GM21825 (cell line): ENCODE data around the gene PRRT3.
"Not testable (repeated sequence)": the region's sequence is repeated elsewhere in the genome, so short reads cannot be mapped to it uniquely, and the experiment has no call there.

Source experiments
- ATAC-seq: cut with Tn5 transposase; IDR thresholded peaks from one replicate; pipeline ENCODE4 v1.9.1; 2021; ENCODE audit warnings: mild to moderate bottlenecking, moderate library complexity; ENCODE audit not compliant: unreplicated experiment

Gene PRRT3

DNA sequence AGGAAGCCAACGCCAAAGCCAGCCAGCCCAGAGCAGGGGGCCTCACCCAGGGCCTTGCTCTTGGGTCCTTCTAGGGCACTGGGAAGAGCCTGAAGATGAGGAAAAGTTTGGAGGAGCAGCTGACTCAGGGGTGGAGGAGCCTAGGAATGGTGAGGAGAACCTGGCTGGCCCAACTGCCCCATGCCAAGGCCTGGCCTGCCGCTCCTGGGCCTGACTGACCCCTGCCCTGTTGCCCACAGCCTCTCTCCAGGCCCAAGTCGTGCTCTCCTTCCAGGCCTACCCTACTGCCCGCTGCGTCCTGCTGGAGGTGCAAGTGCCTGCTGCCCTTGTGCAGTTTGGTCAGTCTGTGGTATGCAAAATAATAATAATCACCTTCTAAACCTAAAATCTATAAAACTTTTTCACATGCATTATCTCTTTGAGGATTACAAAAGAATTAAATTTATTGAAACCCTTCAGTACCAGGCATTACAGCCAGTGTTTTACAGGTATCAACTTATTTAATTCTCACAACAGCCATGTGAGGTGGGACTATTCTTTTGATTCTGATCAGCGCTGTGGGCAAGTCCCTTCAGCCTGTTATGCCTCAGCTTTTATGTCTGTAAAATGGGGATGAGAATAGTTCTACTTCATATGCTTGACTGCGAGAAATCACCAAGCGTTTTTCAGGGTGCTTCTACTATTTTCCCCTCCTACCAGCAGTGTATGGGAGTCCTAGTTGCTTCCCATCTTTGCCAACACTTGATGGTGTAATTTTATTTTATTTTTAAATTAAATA, 33.8 kb downstream of the PRRT3 start:
- no peak for ATAC-seq

DNA sequence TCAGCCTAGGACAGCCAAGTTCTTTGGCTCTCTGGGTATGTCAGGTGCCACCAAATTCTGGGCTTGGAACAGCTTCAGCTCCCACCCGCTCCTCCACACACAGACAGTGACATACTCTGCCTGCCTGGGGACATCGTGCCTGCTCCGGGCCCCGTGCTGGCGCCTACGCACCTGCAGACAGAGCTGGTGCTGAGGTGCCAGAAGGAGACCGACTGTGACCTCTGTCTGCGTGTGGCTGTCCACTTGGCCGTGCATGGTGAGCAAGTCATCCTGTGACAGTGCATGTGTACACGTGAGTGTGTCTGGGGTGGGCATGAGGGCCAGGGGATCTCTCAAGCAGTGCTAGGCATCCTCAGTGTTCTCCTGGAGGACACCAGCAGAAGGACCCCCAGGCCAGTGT, 34.4 kb downstream of the PRRT3 start:
- ATAC-seq = no peak

DNA sequence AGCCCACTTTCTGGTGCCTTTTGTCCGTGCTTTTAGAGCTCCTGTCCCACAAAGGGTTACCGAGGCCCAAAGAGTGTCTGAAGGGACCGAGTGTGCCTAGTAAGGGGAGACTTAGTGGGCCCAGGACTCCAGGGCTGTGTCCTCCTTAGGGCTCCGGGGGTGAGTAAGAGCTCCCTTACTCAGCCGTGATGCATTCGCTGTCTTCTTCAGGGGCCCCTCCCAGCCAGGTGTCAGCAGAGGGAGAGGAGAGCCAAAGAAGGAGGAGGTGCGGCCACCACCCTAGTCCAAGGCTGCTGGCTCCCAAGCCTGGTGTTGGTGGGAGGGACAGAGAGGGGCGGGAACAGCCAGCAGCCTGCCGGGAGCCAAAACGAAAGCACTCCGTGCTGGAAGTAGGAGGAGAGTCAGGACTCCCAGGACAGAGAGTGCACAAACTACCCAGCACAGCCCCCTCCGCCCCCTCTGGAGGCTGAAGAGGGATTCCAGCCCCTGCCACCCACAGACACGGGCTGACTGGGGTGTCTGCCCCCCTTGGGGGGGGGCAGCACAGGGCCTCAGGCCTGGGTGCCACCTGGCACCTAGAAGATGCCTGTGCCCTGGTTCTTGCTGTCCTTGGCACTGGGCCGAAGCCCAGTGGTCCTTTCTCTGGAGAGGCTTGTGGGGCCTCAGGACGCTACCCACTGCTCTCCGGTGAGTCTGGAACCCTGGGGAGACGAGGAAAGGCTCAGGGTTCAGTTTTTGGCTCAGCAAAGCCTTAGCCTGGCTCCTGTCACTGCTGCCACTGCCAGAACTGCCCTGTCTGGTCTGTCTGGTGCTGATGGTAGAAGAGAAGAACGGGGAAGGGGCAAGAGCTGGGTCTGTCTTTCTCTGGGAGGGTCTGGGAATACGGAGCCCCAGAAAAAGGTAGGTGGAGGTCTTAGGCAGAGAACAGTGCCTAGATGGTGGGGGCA, 35.2 kb downstream of the PRRT3 start, which contains the start of gene IL17RC:
Gene IL17RC (plus strand): TSS at position 365 of the 947 bp plus-strand sequence. CDS start 218 bp downstream, at position 583.
- ATAC-seq = no peak

DNA sequence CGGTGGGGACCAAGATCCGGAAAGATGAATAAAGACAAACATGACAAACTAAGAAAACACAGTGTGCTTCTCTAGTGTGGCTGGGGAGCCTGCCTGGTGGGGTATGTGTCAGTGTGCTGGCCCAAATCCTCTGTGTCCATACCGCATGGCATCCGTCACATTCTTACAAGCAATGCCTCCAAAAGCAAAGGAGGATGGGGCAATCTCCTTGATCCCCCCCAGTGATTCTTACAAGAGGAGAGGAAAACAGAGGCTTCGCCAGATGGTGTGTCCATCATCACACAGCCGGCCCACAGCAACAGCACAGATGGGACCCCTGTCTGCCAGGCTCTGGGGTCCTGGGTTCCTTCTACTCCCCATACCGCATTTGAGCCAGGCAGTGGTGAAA, 35.9 kb downstream of the PRRT3 start:
- no peak for ATAC-seq

DNA sequence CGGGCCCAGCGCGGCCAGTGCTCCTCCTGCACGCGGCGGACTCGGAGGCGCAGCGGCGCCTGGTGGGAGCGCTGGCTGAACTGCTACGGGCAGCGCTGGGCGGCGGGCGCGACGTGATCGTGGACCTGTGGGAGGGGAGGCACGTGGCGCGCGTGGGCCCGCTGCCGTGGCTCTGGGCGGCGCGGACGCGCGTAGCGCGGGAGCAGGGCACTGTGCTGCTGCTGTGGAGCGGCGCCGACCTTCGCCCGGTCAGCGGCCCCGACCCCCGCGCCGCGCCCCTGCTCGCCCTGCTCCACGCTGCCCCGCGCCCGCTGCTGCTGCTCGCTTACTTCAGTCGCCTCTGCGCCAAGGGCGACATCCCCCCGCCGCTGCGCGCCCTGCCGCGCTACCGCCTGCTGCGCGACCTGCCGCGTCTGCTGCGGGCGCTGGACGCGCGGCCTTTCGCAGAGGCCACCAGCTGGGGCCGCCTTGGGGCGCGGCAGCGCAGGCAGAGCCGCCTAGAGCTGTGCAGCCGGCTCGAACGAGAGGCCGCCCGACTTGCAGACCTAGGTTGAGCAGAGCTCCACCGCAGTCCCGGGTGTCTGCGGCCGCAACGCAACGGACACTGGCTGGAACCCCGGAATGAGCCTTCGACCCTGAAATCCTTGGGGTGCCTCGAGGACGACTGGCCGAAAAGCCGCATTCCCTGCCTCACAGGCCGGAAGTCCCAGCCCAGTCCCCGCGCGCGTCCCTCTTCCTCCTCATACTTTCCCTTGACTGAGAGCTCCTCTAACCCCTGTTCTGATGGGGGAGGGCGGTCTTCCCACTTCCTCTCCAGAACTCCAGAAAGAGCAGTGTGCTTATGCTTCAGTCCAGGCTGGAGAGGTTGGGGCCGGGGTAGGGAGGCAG, 36.7 kb downstream of the PRRT3 start:
- ATAC-seq = no peak

DNA sequence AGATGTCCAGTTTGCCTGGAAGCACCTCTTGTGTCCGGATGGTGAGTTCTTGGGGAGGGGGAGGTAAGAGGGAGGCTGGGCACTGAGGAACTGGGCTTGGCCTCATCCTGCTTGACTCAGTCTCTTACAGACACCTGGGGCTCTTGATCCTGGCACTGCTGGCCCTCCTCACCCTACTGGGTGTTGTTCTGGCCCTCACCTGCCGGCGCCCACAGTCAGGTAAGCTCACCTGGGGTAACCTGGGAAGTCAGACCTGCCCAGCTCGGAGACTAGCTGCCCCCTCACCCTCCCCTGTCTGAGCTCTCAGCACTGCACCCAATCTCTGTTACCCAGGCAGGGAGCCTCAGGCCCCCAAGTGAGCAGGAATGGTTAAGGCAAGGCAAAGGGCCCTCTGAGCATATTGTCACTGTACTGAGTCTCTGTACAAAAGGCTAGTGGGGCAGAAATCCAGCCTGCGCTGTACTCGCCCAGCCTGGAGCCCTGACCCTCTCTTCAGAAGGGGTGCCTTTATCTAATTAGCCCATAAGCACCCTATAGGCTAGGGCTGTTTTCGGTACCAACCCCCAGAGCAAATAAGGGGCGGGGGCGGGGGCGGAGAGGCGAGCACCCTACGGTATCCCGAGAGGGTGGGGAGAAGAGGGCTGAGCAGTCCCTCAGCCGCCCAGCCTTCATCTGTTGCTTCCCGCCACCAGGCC, 37.5 kb downstream of the PRRT3 start:
- ATAC-seq = no peak

DNA sequence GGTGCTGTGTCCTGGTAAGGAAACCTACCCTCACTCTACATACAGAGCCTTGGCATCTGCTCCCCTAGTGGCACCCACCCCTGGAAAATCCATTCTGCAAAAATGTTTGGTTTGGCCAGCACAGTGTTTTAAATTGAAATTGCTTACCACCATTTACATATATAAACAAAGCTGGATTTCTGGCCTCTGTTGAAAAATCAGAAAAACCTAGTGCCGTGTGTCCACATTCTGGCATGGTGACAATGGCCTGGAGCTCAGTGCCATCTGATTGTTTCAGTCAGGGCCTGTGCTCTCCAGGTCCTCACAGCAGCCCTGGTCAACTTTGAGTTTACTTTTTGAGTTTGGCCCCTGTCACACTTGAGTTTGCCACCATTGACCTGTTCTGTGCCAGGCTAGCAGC, 38.2 kb downstream of the PRRT3 start:
- no peak for ATAC-seq

DNA sequence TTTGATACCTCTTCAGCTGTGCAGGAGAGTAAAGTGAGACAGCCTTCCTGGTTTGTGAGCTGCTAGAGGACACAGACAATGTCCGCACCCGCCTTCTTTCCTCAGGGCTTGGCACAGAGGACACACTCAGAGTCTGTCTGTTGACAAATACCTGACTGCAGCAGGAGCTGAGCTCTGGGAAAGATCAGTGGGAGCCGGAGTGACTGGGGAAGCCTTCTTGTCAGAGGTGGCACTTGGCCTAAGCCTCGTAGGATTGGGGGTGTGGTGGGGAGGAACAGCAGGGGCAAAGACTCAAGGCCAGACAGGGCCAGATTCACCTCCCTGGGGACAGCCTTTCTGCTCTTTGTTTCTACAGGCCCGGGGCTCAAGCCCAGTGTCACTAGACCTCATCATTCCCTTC, 38.6 kb downstream of the PRRT3 start:
- no peak for ATAC-seq

DNA sequence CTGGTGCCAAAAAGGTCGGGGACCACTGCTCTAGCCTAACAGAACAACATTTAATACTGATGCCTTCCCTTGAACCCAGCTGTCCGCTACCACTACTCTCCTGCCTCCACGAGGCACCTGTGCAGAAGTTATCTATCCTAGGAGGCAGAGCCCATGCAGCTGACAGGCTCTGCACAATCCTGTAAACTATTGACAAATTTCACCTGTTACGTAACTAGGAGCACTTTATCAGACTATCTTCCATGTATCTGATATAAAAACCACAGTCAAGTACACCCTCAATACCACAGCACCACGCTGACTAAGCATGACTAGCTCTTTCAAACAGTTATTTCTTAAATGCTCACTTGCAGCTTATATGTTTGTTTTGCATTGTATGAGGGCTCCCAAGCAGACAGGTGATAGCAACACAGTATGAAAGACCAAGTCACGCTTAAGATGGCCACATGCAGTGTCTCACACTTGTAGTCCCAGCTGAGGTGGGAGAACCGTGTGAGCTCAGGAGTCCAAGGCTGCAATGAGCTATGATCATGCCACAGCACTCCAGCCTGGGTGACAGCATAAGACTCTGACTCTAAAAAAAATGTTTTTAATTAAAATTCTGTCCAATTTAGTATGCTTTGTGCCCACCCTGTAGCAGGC, 39.8 kb downstream of the PRRT3 start:
- no peak for ATAC-seq

DNA sequence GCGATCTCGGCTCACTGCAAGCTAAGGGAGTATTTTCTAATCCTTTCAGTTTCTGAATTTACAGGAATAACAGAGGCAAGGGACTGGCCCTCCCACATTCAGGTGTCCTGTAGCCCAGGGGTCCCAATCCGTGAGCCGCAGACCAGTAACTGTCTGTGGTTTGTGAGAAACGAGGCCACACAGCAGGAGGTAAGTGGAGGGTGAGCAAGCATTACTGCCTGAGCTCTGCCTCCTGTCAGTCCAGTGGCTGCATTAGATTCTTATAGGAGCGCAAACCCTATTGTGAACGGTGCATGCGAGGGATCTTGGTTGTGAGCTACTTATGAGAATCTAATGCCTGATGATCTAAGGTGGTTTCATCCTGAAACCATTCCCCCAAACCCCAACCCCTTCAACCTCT, 40.3 kb downstream of the PRRT3 start:
- ATAC-seq = no peak

DNA sequence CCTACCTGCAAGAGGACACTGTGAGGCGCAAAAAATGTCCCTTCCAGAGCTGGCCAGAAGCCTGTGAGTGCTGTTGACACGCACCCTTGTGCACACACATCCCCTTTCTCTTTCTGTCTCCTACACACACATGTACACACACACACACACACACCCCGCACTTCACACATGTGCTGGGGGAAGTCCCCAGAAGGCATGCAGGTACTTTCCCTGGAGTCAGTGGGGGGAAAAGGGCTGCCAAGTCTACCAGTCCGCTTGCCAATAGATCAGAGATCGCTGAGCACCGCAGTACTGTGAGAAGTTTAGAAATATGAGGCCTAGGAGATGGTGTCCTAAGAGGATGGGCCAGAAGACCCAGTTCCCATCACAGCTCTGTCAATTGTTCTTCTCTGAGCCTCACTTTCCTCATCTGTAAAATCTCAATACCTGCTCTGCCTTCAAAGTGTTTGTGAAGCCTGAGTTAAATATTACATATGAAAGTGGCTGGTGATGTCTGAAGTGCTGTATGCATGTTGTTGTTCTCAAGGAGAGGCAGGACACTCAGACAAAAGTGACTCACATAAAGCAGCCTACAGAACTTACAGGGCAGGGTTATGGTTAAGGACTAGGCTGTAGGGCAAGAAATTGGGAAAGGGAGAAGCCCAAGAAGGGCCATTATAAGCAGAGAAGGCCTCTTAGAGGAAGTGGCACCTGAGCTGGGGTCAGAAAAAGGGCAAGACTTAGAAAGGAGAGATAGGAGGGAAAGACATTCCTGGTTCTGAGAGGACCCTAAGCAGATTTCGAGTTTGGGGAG, 42.8 kb downstream of the PRRT3 start:
- no peak for ATAC-seq

DNA sequence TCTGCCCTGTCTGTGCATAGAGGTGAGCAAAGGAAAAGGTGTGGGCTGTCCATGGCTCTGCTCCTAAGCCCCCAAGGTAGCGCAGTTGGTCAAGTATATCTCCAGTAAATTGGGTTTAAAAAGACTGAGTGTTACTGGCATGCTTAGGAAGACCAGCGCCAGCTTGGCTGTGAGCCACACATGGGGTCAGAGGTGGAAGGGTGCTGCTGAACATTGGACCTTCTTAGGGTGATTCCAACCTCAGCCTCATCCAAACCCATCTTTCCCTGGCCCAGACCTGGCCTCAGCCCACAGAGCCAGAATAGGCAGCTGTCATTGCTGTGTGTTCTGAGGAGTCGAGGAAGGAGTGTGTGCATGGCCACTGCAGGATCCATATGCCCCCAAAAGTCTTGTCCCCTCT, 43.9 kb downstream of the PRRT3 start:
- no peak for ATAC-seq

DNA sequence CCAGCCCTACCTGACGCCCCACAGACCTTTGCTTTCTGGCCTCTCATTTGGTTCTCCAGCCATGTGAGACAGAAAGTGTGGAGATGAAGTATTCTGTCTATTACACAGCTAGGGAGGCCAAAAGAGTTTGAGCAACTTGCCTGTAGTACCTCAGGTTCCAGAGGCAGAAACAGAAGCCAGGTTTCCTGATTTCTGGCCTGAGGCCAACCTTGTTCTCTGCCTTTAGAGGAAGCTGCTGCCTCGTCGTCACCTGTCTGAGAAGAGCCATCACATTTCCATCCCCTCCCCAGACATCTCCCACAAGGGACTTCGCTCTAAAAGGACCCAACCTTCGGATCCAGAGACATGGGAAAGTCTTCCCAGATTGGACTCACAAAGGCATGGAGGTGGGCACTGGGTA, 45.7 kb downstream of the PRRT3 start:
- ATAC-seq = no peak

DNA sequence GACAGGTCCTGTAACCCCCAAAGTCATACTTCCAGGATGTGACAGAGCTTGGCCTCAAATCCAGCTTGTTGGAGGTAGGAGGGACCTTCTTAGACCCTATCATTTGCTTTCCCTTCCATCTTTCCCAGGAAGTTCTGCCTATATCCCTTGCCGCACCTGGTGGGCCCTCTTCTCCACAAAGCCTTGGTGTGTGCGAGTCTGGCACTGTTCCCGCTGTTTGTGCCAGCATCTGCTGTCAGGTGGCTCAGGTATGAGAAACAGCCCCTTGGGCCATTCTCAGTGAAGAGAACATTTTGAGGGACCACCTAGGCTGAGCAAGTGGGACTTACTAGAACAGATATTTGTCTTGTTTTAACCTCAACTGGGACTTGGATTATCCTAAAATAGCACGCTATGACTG, 48.3 kb downstream of the PRRT3 start:
- no peak for ATAC-seq

DNA sequence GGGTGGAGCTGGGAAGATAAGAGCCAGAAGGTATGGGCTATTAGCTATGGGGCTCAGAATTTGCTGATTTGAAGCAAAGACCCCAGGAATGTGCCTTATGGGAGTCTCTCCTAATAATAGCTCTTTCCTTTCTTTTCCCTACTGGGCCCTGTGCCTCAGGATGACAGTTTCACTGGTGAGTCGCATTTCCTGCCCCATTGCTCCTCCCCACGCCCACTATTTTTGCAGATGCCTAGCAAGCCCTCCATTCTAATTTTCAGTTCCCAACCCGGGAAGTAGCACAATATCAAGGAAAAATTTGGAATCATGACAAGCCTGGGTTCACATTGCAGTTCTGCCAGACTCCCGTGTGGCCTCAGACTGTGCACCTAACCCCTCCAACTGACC, 49.0 kb downstream of the PRRT3 start:
- ATAC-seq = no peak

DNA sequence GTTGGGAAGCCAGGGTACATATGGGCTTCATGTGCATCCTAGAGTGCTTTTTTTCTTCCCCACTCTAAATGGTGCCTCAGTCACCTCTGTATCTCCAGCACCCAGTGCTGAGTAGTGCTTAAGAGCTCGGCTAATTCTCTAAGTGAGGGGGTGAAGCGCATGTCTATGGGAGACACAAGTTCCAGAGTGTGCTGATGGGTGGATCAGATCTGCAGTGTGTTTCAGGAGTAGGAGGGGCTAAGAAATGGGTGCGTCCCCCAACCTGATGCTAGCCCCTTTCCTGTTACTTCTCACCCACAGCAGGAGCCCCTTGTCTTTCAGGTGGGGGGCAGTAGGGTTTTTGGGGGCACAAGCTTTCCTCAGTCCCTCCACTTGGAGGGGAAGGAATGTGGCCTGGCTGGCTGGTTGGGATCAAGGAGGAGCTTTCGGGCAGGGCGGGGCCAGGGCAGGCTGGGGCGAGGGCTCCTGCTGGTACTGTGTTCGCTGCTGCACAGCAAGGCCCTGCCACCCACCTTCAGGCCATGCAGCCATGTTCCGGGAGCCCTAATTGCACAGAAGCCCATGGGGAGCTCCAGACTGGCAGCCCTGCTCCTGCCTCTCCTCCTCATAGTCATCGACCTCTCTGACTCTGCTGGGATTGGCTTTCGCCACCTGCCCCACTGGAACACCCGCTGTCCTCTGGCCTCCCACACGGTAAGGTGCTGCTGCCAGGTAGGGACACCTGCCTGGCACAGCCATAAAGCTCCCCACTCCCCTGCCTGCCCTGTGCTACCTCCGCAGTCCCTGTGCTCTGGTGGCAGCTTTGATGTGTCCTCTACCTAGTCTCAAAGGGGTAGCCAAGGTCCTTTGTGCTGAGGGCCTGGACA, 49.6 kb downstream of the PRRT3 start, which contains the start of gene IL17RE:
Gene IL17RE (plus strand): TSS at position 477 of the 866 bp plus-strand sequence. CDS start 85 bp downstream, at position 562.
- no peak for ATAC-seq

DNA sequence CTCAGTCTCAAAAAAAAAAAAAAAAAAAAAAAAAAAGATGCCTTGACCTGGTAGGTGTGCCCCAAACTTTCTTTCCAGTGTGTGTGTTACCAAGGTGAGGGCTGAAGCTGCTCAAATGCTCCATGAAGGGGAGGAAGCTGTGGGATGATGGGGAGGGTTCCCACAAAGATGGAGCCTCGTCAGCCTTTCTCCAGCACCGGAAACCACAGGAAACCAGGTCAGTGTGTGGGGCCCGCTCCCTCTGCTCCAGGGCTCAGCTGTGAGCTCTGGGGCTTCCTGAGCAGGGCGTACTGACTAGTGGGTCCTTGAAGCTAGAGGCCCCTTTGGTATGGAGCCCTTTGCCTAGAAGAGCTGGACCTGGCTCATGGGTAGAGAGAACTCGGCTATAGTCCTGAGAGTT, 50.2 kb downstream of the PRRT3 start:
- ATAC-seq = no peak

DNA sequence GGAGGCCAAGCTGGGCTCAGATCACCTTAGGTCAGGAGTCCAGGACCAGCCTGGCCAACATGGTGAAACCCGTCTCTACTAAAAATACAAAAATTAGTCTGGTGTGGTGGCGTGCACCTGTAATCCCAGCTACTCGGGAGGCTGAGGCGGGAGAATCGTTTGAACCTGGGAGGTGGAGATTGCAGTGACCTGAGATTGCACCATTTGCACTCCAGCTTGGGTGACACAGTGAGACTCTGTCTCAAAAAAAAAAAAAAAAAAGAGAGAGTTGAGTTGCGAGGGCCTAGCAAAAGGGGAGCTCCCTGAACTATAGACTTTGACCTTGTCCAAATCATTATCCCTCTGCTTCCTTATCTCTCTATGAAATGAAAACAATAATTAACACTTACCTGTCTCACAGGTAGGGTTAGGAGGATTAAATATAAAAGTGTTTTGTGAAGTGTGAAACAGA, 51.2 kb downstream of the PRRT3 start:
- not testable (repeated sequence) for ATAC-seq
